Stimulated activated CD8-positive, alpha-beta memory T cell treated with anti-CD3 and anti-CD28 coated beads, Interleukin-15, amount 100 ng/mL, for 48 hours (primary cell): ENCODE results near the gene SV2C.

Experiments
- DNase-seq, 2 donors: peaks; one replicate each; pipeline ENCODE4 v3.0.0-alpha.2; 2020; ENCODE audit warnings: low read depth in 2 of 2

Gene SV2C

GRCh38 chr5:76256116-76256889 lies 173.1 kb downstream of the SV2C start:
- DNase-seq = peak; percentile 32 to 38

- no peak for DNase-seq
Observed at GRCh38 chr5:76257225-76257833, 174.1 kb downstream of the SV2C start.

GRCh38 chr5:76257897-76258296 lies 174.7 kb downstream of the SV2C start:
- no peak for DNase-seq

DNA sequence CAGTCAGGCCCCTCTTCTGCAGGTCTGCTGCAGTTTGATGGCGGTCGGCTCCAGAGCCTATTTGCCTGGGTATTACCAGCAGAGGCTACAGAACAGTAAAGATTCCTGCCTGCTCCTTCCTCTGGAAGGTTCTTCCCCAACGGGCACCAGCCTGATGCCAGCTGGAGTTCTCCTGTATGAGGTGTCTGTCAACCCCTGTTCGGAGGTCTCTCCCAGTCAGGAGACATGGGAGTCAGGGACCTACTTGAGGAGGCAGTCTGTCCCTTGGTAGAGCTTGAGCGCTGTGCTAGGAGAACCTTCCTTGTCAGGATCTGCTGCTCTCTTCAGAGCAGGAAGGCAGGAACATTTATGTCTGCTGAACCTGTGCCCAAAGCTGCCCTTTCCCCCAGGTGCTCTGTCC lies 181.5 kb downstream of the SV2C start:
- no peak for DNase-seq

DNA sequence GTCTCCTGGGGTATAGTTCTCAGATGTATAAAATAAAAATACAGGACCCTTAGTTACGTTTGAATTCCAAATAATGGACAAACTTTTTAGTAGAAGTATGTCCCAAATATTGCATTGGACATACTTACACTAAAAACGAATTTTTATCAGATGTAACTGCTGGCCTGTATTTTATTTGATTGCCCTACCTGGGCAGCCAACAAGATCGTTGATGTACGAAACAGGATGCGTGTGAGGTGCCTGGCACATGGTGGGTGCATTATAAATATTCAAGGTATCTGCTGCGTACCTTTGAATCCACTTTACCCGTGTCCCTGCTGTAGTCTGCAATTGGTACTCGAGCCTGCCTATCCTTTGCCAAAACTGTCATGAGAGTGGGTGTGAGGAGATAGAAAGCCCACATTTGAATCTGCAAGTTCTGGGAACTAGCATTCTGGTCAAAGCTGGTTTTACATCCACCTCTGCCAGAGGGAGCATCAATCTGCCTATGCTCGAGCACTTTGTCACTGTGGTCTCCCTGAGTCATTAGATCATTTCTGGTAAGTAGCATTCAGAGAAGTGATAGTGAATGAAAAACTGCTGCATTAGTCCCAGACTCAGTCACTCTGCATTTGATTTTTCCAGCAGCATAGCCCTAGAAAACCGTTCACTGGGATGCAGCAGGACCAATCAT lies 186.2 kb downstream of the SV2C start:
- DNase-seq = peak; percentile 38 to 40

GRCh38 chr5:76269932-76270610 lies 186.9 kb downstream of the SV2C start:
- DNase-seq = peak; percentile 12 to 21

- DNase-seq = no peak
Observed at GRCh38 chr5:76271836-76272235, 188.7 kb downstream of the SV2C start.

DNA sequence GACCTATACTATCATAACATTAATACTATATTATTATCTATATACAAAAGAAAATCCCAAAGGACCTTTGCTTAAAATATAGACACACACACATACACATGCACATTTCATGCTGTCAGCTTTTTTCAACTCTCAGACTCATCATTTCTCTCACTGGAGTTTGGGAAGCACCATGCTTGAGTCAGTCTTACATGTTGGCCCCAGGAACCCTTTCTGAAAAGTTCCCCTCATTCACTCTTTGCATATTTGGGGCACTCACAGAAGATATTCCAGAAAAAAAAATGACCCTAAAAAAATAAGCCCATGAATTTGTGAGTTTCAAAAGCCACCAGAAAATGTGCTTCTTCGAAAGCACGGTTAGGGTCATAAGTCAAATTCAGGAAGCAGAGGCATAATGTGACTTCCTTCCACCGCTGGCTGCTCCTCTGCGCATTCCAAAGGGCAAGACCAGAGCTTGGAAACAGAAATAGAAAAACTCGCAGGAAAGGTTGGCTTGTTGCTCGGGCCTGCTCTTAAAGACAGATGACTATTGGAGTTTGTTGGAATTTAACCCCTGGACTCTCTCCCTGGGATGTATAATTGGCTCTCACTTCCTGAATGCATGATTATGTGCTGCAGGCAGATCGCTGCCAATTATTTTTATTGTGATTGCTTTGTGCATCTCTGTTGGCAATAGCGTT lies 190.2 kb downstream of the SV2C start:
- no peak for DNase-seq

GRCh38 chr5:76274571-76274970 lies 191.4 kb downstream of the SV2C start:
- DNase-seq = no peak

DNA sequence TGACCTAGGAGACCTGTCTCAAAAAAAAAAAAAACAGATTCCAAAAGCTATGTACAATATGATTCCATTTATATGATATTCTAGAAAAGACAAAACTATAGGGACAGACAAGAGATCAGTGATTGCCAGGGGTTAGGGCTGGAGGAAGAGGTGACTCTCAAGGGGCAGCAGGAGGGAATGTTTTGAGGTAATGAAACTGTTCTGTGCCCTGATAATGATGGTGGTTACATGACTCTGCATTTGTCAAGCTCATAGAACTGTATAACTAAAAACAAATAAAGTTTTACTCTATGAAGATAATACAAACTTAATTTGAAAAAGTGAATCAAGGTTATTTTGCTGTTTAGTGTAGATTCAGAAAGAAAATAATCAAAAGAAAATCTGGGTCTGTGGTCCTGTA lies 194.6 kb downstream of the SV2C start:
- DNase-seq = no peak

DNA sequence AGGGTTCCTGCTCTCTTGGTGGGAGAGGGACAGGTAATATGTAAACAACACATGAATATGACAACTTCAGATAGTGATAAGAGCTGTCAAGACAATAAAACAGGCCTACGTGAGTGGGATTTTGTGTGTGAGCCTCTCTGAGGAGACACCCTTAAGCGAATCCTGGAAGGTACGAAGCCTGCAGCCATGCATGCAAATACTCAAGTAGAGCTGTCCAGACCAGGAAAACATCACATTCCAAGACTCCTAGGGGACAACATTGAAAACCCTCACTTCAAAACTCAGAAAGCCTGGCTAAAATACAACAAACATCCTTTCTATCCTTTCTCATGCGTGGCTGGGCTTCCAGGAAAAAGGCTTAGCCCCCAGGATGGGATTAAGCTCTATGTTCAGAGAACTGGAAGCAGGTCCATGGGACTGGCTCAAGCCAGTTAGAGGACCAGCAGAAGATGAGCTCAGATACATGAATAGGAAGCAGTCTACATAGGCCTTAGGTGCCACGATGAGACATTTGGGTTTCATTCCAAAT lies 195.1 kb downstream of the SV2C start:
- no peak for DNase-seq

DNA sequence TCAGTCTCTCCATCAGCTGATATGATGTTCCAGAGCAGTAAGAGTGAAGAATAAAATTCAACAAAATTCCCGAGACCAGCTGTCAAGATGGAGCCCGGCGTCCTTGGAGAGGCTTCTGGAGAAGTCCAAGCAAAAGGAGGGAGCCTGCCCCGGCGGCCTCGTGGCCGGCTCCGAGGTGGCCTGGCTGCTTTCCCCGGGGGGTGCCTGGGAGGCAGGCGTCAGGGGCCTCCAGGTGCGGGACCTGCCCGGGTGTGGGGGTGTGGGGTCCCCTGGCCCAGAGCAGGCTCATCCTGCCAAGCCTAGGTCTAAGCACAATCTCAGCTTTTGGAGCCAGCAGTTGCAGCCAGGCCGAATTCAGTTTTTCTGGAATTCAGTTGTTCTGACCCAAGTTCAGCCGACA lies 197.3 kb downstream of the SV2C start:
- no peak for DNase-seq

GRCh38 chr5:76283670-76284069 lies 200.5 kb downstream of the SV2C start:
- DNase-seq = no peak

DNA sequence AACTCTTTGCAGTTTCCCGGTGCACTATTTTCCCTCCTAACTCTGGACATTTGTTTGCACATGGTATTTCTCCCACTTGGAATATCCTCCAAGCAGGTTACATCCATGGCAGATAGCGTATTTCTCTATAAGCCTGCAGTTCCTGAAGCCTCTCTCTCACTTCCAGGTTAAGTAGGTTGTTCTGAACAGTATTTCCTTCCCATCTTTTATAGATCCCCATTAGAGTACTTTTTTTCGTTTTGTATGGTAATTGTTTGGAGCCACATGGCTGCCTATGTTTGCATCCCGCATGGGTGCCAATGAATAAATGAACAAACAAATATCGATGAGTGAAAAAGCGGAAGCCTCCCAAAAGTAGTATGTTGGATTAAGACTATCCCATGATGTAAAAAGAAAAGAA lies 206.5 kb downstream of the SV2C start:
- DNase-seq = no peak

- DNase-seq = no peak
Observed at GRCh38 chr5:76290321-76290757, 207.2 kb downstream of the SV2C start.

DNA sequence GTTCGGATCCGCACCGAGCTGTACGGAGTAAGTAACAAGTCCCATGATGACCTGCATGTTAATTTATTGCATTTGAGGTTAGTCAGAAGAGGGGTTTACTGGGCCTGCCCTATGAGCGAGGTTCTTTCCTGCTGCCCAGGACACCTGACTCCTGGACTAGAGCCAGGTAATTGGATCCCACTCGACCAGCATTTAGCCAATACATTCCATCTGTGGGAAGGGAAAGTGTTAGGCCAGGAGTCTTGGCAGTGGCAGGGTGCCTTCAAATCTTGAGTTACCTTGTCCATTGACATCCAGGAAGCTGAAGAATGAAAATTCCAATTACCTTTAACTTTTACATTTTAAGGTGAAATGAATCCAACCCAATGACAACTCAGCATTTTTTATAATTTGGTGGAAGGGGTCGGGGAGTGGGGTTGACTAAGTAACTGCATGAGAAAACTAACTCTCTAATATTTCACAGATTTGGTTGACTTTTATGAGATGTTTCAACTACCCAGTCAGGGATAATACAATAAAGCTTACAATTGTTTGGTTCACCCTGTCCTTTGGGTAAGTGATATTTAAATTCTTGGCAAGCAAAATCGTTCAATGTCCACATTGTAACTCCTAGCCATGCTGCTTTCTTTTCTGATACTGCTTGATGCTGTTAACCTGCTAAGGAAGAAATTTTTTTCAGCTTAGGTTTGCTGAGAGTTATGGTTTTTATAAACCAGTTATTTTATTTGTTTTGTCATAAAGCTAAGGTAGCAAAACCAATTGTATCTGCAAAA lies 208.3 kb downstream of the SV2C start:
- no peak for DNase-seq

DNA sequence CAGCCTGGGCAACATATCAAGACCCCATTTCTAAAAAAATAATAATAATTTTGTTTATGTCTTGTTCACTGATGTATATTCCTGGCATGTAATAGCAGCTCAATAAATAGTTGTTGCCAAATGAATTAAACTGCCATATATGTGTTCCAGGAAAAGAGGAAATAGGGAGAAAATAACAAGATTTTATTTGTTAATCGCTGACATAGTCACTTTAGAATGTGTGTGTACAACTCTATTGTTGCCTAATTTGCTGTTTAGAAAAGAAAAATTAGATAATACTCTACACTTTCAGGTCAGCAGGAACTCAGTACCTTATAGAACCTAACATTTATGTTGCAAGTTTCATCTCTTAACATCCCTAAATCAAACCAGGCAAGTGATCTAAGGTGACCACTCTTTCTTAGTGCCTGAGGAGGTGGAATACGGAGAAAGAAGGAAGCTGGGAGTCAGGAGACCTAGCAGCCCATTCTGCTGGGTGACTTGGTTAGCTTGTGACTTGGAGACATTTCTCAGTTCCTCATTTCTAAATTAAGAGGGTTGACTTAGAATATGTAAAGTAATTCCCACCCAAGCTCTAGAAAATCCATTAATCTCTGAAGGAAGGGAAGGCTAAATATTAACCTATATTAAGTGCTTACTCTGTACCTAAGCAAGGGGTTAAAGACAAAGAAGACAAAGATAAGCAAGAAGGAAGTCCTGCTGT lies 209.6 kb downstream of the SV2C start:
- no peak for DNase-seq

- DNase-seq = no peak
Observed at GRCh38 chr5:76294573-76294972, 211.4 kb downstream of the SV2C start.

- DNase-seq = no peak
Observed at GRCh38 chr5:76298852-76299251, 215.7 kb downstream of the SV2C start.

DNA sequence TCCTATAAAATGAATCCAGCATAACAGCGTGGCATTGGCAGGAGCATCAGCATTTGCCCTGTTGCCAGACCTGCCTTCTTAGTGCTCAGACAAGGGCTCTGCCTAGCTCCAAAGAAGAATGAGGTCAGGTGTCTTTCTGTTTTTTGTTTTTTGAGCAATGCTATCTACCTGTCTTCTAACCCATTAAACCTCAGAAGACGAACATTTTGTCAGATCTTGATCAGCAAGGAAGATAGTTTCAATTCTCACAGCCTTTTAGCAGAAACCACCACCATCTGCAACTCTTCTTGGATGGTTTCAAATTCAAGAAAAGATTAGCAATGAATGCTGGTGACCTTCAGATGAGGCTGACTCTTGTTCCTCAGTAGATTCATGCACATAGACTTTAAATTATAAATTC lies 216.4 kb downstream of the SV2C start:
- no peak for DNase-seq
